HepG2 (cell line): ENCODE measurements around the gene PRCD. TPM values are rescaled to one million over a fixed set of nuclear protein-coding genes. Genes with fewer than 3 reads are reported as not detected.

Experiments used
- EEA1 ChIP-seq: sonication (generic); formaldehyde crosslinking; IDR thresholded peaks from 2 replicates; pipeline ENCODE4 v1.5.1; 2020; ENCODE audit warnings: mild to moderate bottlenecking, missing genetic modification reagents, borderline replicate concordance
- ELF4 ChIP-seq: sonication (generic); formaldehyde crosslinking; IDR thresholded peaks from 2 replicates; pipeline ENCODE4 v1.5.0; 2020; ENCODE audit warnings: missing genetic modification reagents, mild to moderate bottlenecking, moderate library complexity, borderline replicate concordance
- FOXK1 ChIP-seq: sonication (generic); formaldehyde crosslinking; IDR thresholded peaks from 2 replicates; pipeline ENCODE4 v1.4.0; 2020; ENCODE audit warnings: low read depth, missing genetic modification reagents, borderline replicate concordance
- KLF12 ChIP-seq: sonication (generic); formaldehyde crosslinking; IDR thresholded peaks from 2 replicates; pipeline ENCODE4 v1.4.0; 2020; ENCODE audit warnings: missing genetic modification reagents, borderline replicate concordance
- MIER3 ChIP-seq: IDR thresholded peaks from 2 replicates; pipeline ENCODE4 v1.6.1; 2016; ENCODE audit warnings: missing compliant biosample characterization, borderline replicate concordance
- NONO ChIP-seq, 2 experiments: fragments of 450-650 bp in 1 of 2; sonication (generic) in 1 of 2; formaldehyde crosslinking in 1 of 2; IDR thresholded peaks in 1 of 2; conservative IDR thresholded peaks in 1 of 2; 2 replicates each; pipeline versions ENCODE4 v1.6.1 to v1.8.0; 2017 to 2022; ENCODE audit warnings: mild to moderate bottlenecking in 1 of 2, missing genetic modification reagents in 1 of 2, moderate library complexity in 1 of 2
- NRL ChIP-seq: sonication (generic); formaldehyde crosslinking; IDR thresholded peaks from 2 replicates; pipeline ENCODE4 v1.5.0; 2020; ENCODE audit warnings: missing genetic modification reagents, mild to moderate bottlenecking, moderate library complexity, borderline replicate concordance
- SIX1 ChIP-seq: sonication (generic); formaldehyde crosslinking; IDR thresholded peaks from 2 replicates; pipeline ENCODE4 v1.4.0; 2020; ENCODE audit warnings: missing genetic modification reagents, borderline replicate concordance
- SNAI1 ChIP-seq: sonication (generic); formaldehyde crosslinking; IDR thresholded peaks from 2 replicates; pipeline ENCODE4 v1.5.0; 2020; ENCODE audit warnings: mild to moderate bottlenecking, missing genetic modification reagents, borderline replicate concordance
- SOX5 ChIP-seq: IDR thresholded peaks from 2 replicates; pipeline ENCODE4 v1.6.1; 2016; ENCODE audit warnings: borderline replicate concordance
- ZKSCAN8 ChIP-seq: IDR thresholded peaks from 2 replicates; pipeline ENCODE4 v1.6.1; 2016; ENCODE audit warnings: borderline replicate concordance, missing genetic modification reagents, missing compliant biosample characterization
- ZNF160 ChIP-seq: sonication (generic); formaldehyde crosslinking; IDR thresholded peaks from 2 replicates; pipeline ENCODE4 v1.8.0; 2022; ENCODE audit warnings: mild to moderate bottlenecking, inconsistent platforms, missing genetic modification reagents
- ZNF382 ChIP-seq: sonication (generic); formaldehyde crosslinking; IDR thresholded peaks from 2 replicates; pipeline ENCODE4 v1.5.0; 2020; ENCODE audit warnings: missing genetic modification reagents, mild to moderate bottlenecking, borderline replicate concordance
- ZNF501 ChIP-seq: sonication (generic); formaldehyde crosslinking; IDR thresholded peaks from 2 replicates; pipeline ENCODE4 v1.5.1; 2020; ENCODE audit warnings: mild to moderate bottlenecking, moderate library complexity, missing genetic modification reagents
- ZNF703 ChIP-seq: sonication (generic); formaldehyde crosslinking; IDR thresholded peaks from 2 replicates; pipeline ENCODE4 v1.5.1; 2020; ENCODE audit warnings: missing genetic modification reagents, mild to moderate bottlenecking, moderate library complexity, borderline replicate concordance
- ZNF776 ChIP-seq: sonication (generic); formaldehyde crosslinking; IDR thresholded peaks from 2 replicates; pipeline ENCODE4 v1.4.0; 2020; ENCODE audit warnings: mild to moderate bottlenecking, missing genetic modification reagents
- ZNF790 ChIP-seq: sonication (generic); formaldehyde crosslinking; IDR thresholded peaks from 2 replicates; pipeline ENCODE4 v1.8.0; 2022; ENCODE audit warnings: missing genetic modification reagents, mild to moderate bottlenecking, borderline replicate concordance
- ZSCAN22 ChIP-seq: sonication (generic); formaldehyde crosslinking; IDR thresholded peaks from 2 replicates; pipeline ENCODE4 v1.4.0; 2020; ENCODE audit warnings: mild to moderate bottlenecking, missing genetic modification reagents
- polyA plus RNA-seq, 8 experiments: library from polyadenylated mRNA; depleted of rRNA in 3 of 8; stranded (reverse) in 7 of 8; unstranded in 1 of 8; fragments of >200 nt; fragmentation: Illumina TruSeq in 4 of 8; extraction: Trizol in 4 of 8; gene quantifications; 2 replicates each; pipeline versions ENCODE4 v1.2.1 to v1.2.3, GENCODE V29; 2011 to 2016; ENCODE audit warnings: low read depth in 4 of 8, missing spikeins in 1 of 8, mixed read lengths in 1 of 8; ENCODE audit not compliant: insufficient read depth in 1 of 8
- total RNA-seq, 5 experiments: library from RNA; depleted of rRNA; stranded (reverse); fragments of >200 nt; fragmentation: Illumina TruSeq; extraction: Trizol; gene quantifications; 2 replicates each; pipeline ENCODE4 v1.2.3, GENCODE V29; 2016; ENCODE audit warnings: low read depth in 1 of 5
- TF ChIP-seq, protein P1 (sequence below): sonication (generic); formaldehyde crosslinking; IDR thresholded peaks from 2 replicates; pipeline ENCODE4 v1.4.0; 2020; ENCODE audit warnings: low read depth, missing genetic modification reagents
- TF ChIP-seq, protein P2 (sequence below): sonication (generic); formaldehyde crosslinking; IDR thresholded peaks from 2 replicates; pipeline ENCODE4 v1.4.0; 2020; ENCODE audit warnings: missing genetic modification reagents, mild to moderate bottlenecking, borderline replicate concordance
- TF ChIP-seq, protein P3 (sequence below): sonication (generic); formaldehyde crosslinking; IDR thresholded peaks from 2 replicates; pipeline ENCODE4 v1.4.0; 2020; ENCODE audit warnings: missing genetic modification reagents, low read depth, mild to moderate bottlenecking, borderline replicate concordance
- TF ChIP-seq, protein P4 (sequence below): sonication (generic); formaldehyde crosslinking; IDR thresholded peaks from 2 replicates; pipeline ENCODE4 v1.5.0; 2020; ENCODE audit warnings: missing genetic modification reagents

The PRCD gene
- total and polyA plus RNA-seq, 2 of the 13 experiments (the other 11 are each of a cell fraction or from before 2014, with no cell fraction given): 0.51 TPM; not detected in 1

DNA sequence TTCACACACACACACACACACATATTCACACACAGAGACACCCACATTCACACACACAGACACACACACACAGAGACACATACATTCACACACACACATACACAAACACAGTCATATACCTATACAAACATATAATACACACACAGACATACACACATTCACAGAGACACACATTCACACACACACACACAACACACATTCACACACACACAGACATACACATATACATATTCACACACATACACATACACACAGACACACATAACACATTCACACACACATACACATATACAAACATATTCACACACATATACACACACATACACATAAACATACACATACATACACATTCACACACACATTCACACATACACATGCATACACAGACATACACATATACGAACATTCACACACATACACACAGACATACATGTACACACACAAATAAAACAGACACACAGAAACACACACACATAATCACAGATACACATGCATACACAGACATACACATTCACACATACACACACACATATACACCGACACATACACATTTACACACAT is 7.9 kb downstream of the PRCD start (continued):
- no peak for TF ChIP-seq ELF4 (CRISPR knock-in tag)
- TF ChIP-seq, protein P1, sequence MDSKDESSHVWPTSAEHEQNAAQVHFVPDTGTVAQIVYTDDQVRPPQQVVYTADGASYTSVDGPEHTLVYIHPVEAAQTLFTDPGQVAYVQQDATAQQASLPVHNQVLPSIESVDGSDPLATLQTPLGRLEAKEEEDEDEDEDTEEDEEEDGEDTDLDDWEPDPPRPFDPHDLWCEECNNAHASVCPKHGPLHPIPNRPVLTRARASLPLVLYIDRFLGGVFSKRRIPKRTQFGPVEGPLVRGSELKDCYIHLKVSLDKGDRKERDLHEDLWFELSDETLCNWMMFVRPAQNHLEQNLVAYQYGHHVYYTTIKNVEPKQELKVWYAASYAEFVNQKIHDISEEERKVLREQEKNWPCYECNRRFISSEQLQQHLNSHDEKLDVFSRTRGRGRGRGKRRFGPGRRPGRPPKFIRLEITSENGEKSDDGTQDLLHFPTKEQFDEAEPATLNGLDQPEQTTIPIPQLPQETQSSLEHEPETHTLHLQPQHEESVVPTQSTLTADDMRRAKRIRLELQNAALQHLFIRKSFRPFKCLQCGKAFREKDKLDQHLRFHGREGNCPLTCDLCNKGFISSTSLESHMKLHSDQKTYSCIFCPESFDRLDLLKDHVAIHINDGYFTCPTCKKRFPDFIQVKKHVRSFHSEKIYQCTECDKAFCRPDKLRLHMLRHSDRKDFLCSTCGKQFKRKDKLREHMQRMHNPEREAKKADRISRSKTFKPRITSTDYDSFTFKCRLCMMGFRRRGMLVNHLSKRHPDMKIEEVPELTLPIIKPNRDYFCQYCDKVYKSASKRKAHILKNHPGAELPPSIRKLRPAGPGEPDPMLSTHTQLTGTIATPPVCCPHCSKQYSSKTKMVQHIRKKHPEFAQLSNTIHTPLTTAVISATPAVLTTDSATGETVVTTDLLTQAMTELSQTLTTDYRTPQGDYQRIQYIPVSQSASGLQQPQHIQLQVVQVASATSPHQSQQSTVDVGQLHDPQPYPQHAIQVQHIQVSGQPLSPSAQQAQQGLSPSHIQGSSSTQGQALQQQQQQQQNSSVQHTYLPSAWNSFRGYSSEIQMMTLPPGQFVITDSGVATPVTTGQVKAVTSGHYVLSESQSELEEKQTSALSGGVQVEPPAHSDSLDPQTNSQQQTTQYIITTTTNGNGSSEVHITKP (CRISPR knock-in tag): no peak
- no peak for TF ChIP-seq NRL (CRISPR knock-in tag)
- TF ChIP-seq, protein P2, sequence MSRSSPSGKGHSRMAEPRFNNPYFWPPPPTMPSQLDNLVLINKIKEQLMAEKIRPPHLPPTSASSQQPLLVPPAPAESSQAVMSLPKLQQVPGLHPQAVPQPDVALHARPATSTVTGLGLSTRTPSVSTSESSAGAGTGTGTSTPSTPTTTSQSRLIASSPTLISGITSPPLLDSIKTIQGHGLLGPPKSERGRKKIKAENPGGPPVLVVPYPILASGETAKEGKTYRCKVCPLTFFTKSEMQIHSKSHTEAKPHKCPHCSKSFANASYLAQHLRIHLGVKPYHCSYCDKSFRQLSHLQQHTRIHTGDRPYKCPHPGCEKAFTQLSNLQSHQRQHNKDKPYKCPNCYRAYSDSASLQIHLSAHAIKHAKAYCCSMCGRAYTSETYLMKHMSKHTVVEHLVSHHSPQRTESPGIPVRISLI (CRISPR knock-in tag): no peak
- TF ChIP-seq SNAI1 (CRISPR knock-in tag): no peak
- TF ChIP-seq ZNF790 (CRISPR knock-in tag): no peak
- TF ChIP-seq EEA1: no peak
- no peak for TF ChIP-seq FOXK1
- TF ChIP-seq, protein P3, sequence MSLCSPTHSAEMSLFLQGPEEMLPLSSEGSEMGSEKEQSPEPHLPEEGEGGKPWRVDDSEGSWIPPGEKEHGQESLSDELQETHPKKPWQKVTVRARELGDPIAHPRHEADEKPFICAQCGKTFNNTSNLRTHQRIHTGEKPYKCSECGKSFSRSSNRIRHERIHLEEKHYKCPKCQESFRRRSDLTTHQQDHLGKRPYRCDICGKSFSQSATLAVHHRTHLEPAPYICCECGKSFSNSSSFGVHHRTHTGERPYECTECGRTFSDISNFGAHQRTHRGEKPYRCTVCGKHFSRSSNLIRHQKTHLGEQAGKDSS (CRISPR knock-in tag): 0 out of 2 replicates have a peak, but pooled peaks have one; percentile 4
- TF ChIP-seq ZSCAN22: no peak
- no peak for TF ChIP-seq ZNF160 (CRISPR knock-in tag)
- peak; percentile 90; the same call in 1 of the 2 replicates for TF ChIP-seq NONO (IDR thresholded peaks at IDR 0.05)
- TF ChIP-seq NONO (CRISPR knock-in tag; conservative IDR thresholded peaks at IDR 0.05): peak; percentile 56
- no peak for TF ChIP-seq ZNF382 (CRISPR knock-in tag)
- no peak for TF ChIP-seq MIER3 (CRISPR knock-in tag)
- TF ChIP-seq SIX1: no peak
- no peak for TF ChIP-seq KLF12 (CRISPR knock-in tag)
- TF ChIP-seq, protein P4, sequence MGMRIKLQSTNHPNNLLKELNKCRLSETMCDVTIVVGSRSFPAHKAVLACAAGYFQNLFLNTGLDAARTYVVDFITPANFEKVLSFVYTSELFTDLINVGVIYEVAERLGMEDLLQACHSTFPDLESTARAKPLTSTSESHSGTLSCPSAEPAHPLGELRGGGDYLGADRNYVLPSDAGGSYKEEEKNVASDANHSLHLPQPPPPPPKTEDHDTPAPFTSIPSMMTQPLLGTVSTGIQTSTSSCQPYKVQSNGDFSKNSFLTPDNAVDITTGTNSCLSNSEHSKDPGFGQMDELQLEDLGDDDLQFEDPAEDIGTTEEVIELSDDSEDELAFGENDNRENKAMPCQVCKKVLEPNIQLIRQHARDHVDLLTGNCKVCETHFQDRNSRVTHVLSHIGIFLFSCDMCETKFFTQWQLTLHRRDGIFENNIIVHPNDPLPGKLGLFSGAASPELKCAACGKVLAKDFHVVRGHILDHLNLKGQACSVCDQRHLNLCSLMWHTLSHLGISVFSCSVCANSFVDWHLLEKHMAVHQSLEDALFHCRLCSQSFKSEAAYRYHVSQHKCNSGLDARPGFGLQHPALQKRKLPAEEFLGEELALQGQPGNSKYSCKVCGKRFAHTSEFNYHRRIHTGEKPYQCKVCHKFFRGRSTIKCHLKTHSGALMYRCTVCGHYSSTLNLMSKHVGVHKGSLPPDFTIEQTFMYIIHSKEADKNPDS: no peak
- TF ChIP-seq ZKSCAN8 (CRISPR knock-in tag): no peak
- no peak for TF ChIP-seq ZNF703 (CRISPR knock-in tag)
- TF ChIP-seq ZNF776 (CRISPR knock-in tag): no peak
- no peak; the same call in 1 of the 2 replicates for TF ChIP-seq SOX5 (CRISPR knock-in tag)
- no peak for TF ChIP-seq ZNF501
